DOHH2 (cell line): Measurements from ENCODE around the gene ALOX12.

Source experiments
- CTCF ChIP-seq: fragments of 200-600 bp; sonication (generic); IDR thresholded peaks from one replicate; pipeline ENCODE4 v1.5.1; 2014; ENCODE audit warnings: antibody characterized with exemption, mild to moderate bottlenecking, low read depth, low read length; ENCODE audit not compliant: poor library complexity, severe bottlenecking
- EZH2phosphoT487 ChIP-seq: fragments of 200-600 bp; sonication (generic); IDR thresholded peaks from 2 replicates; pipeline ENCODE4 v1.6.1; 2017; ENCODE audit warnings: borderline replicate concordance, mild to moderate bottlenecking, antibody characterized with exemption, low read length, moderate library complexity, mixed read lengths

DNA sequence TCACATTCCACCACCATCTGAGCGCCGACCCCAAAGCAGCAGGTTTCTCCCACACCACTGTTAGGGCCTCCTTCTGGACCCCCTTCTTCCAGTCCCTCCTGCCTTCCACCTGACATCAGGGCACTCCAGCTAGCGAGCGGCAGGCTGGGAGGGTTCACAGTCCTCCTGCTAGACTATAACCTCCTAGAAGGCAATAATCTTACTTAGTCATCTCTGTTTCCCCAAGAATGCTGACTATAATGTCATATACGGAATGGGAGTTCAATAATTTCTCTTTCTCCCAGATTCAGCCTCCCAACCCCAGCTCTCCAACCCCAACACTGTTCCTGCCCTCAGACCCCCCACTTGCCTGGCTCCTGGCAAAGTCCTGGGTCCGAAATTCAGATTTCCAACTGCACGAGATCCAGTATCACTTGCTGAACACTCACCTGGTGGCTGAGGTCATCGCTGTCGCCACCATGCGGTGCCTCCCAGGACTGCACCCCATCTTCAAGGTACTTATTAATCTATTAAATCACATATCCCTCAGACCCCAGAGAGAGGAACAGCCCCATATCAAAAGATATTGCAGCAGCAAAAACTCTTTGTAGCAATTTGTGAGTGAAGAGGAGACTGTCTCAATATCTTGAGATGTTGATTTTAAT, 5.6 kb downstream of the ALOX12 start:
- TF ChIP-seq CTCF: peak; percentile 44
- no peak for TF ChIP-seq EZH2phosphoT487
